Measurements from ENCODE around the gene ARHGAP1. TPM values are rescaled to one million over a fixed set of nuclear protein-coding genes. Genes with fewer than 3 reads are reported as not detected.

ARHGAP1 gene
- total RNA-seq, 1 donor from 2014 or later: 80.3 TPM

GRCh38 chr11:46728659-46729040, 28.2 kb upstream of the ARHGAP1 start:
- DNase-seq (ENCODE audit: extremely low spot score in 2 of 2): no peak
- H3K36me3 ChIP-seq: no peaks in the 10 kb centered on the region
- TF ChIP-seq CTCF (IDR thresholded peaks at IDR 0.05) (no peak), POLR2A (IDR thresholded peaks at IDR 0.05) (no peak), POLR2AphosphoS5 (IDR thresholded peaks at IDR 0.05; ENCODE audit: insufficient read depth in 1 of 2, low read depth in 1 of 2) (no peak)
- H3K27me3 ChIP-seq: no peaks in the 10 kb centered on the region
- H3K9me3 ChIP-seq: no peaks in the 10 kb centered on the region
- no peak overlapping the region for H3K27ac ChIP-seq
- no peak overlapping the region for H3K4me3 ChIP-seq
- H3K4me1 ChIP-seq: no peaks in the 10 kb centered on the region
- intact Hi-C loops (cut with DNase I): no loop called here

DNA sequence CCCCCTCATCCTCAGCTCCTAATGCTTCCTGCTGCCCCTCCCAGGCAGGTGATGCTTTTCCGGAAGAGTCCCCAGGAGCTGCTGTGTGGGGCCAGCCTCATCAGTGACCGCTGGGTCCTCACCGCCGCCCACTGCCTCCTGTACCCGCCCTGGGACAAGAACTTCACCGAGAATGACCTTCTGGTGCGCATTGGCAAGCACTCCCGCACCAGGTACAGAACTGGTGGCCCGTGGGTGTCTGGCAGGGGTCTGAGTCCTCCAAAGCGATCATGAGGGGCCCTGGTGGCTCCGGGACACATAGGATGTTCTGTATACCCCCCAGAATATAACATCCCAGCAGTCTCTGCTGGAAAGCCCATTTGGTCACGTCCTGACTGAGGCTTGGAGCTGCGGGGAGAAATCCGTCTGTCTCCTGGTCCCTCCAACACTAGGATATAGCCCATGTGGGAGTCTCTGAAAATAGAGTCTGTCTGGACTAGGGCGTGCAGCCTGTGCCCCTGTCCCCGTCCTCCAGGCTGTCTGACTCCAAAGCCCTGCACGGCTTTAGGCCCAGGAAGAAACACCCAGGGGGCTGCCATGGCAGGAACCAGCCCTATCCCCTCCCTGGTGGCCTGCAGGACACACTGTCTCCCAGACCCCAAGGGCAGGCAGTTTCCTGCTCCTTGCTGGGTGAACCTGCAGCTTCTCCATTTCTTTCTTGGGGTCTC, 27.7 kb upstream of the ARHGAP1 start:
- H3K4me3 ChIP-seq: no peak overlapping the region
- H3K27me3 ChIP-seq: no peaks in the 10 kb centered on the region
- no peaks in the 10 kb centered on the region for H3K9me3 ChIP-seq
- no peak for TF ChIP-seq CTCF (IDR thresholded peaks at IDR 0.05)
- TF ChIP-seq POLR2AphosphoS5 (IDR thresholded peaks at IDR 0.05; ENCODE audit: insufficient read depth in 1 of 2, low read depth in 1 of 2): no peak
- TF ChIP-seq POLR2A (IDR thresholded peaks at IDR 0.05): no peak
- H3K27ac ChIP-seq: no peak overlapping the region
- DNase-seq (ENCODE audit: extremely low spot score in 2 of 2): no peak
- no peaks in the 10 kb centered on the region for H3K36me3 ChIP-seq
- intact Hi-C loops (cut with DNase I): no loop called here
- no peaks in the 10 kb centered on the region for H3K4me1 ChIP-seq

DNA sequence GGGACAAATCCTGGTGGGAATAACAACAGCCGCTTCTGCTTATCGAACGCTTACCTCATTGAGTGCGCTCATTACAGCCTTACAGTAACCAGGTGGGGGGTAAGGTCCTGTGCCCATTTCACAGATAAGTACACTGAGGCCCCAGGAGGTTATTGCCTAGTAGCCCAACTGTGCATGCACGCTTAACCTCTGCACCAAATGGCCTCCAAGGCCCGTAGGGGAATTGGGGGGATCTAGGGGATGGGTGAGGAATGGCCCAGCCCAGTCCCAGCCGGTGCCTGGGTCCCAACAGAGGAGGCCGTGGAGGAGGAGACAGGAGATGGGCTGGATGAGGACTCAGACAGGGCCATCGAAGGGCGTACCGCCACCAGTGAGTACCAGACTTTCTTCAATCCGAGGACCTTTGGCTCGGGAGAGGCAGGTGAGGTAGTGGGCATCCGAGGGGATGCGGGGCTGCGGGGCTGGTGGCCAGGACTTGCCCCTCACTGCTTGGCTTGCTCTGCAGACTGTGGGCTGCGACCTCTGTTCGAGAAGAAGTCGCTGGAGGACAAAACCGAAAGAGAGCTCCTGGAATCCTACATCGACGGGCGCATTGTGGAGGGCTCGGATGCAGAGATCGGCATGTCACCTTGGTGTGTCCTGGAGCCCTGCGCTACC, 25.9 kb upstream of the ARHGAP1 start:
- Histone ChIP-seq H3K4me1 (no peaks in the 10 kb centered on the region), H3K27ac (no peak overlapping the region), H3K9me3 (no peaks in the 10 kb centered on the region), H3K27me3 (no peaks in the 10 kb centered on the region), H3K4me3 (no peak overlapping the region), H3K36me3 (no peaks in the 10 kb centered on the region)
- TF ChIP-seq POLR2AphosphoS5 (IDR thresholded peaks at IDR 0.05; ENCODE audit: insufficient read depth in 1 of 2, low read depth in 1 of 2) (no peak), POLR2A (IDR thresholded peaks at IDR 0.05) (no peak), CTCF (IDR thresholded peaks at IDR 0.05) (no peak)
- no peak for DNase-seq (ENCODE audit: extremely low spot score in 2 of 2)
- intact Hi-C loops (cut with DNase I): no loop called here

GRCh38 chr11:46725338-46726205, 25.2 kb upstream of the ARHGAP1 start:
- Histone ChIP-seq H3K36me3 (no peaks in the 10 kb centered on the region), H3K4me1 (no peaks in the 10 kb centered on the region), H3K27me3 (no peaks in the 10 kb centered on the region), H3K4me3 (no peak overlapping the region), H3K9me3 (no peaks in the 10 kb centered on the region), H3K27ac (no peak overlapping the region)
- DNase-seq (ENCODE audit: extremely low spot score in 2 of 2): no peak
- intact Hi-C loops (cut with DNase I): no loop called here
- TF ChIP-seq POLR2A (IDR thresholded peaks at IDR 0.05): no peak
- no peak for TF ChIP-seq POLR2AphosphoS5 (IDR thresholded peaks at IDR 0.05; ENCODE audit: insufficient read depth in 1 of 2, low read depth in 1 of 2)
- TF ChIP-seq CTCF (IDR thresholded peaks at IDR 0.05): no peak

Data from vagina (tissue), 2 donors.